HUES6 (cell line): Measurements from ENCODE around the gene MLXIPL.
"Not testable (repeated sequence)": the region's sequence is repeated elsewhere in the genome, so short reads cannot be mapped to it uniquely, and the experiment has no call there.

Experiments used
- H3K27ac ChIP-seq: 2 replicates; pipeline ENCODE4 v1.7.0; 2013; ENCODE audit warnings: low read depth, mild to moderate bottlenecking, low read length, inconsistent platforms
- H3K27me3 ChIP-seq: 2 replicates; pipeline ENCODE4 v1.6.1; 2013; ENCODE audit warnings: low read length; ENCODE audit not compliant: control insufficient read depth, insufficient read depth
- H3K36me3 ChIP-seq: 2 replicates; pipeline ENCODE4 v1.6.1; 2013; ENCODE audit warnings: low read length; ENCODE audit not compliant: control insufficient read depth, insufficient read depth
- H3K4me1 ChIP-seq: 2 replicates; pipeline ENCODE4 v1.6.1; 2013; ENCODE audit warnings: low read length; ENCODE audit not compliant: control insufficient read depth, insufficient read depth
- H3K4me3 ChIP-seq: 2 replicates; pipeline ENCODE4 v1.5.1; 2013; ENCODE audit warnings: low read depth, low read length
- H3K9ac ChIP-seq: one replicate; pipeline ENCODE4 v1.6.1; 2013; ENCODE audit warnings: mild to moderate bottlenecking, low read length
- H3K9me3 ChIP-seq: 2 replicates; pipeline ENCODE4 v1.6.1; 2013; ENCODE audit warnings: low read depth, low read length; ENCODE audit not compliant: control insufficient read depth, insufficient read depth

The MLXIPL gene

DNA sequence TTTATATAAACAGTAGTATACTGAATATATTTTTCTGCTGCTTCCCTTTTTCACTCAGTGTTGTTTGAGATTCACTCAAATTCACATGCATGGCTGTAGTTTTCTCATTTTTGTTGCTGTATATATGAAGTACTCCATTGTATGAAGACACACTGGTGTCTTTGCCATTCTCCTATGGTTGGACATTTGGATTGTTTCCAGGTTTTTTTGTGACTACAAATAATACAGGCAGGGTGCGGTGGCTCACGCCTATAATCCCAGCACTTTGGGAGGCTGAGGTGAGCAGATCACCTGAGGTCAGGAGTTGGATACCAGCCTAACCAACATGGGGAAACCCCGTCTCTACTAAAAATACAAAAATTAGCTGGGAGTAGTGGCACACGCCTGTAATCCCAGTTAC is 36.3 kb upstream of the MLXIPL start:
- H3K27me3 ChIP-seq, H3K4me1 ChIP-seq: not testable (repeated sequence)

DNA sequence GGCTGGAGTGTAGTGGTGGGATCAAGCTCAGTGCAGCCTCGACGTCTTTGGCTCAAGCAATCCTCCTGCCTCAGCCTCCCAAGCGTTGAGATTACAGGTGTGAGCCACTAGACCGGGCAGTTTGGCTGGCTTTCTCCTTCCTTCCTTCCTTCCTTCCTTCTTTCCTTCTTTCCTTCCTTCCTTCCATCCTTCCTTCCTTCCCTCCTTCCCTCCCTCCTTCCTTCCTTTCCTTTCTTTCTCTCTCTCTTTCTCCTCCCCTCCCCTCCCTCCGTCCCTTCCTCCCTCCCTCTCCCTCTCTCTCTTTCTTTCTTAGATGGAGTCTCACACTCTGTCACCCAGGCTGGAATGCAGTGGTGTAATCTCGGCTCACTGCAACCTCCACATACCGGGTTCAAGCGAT is 35.7 kb upstream of the MLXIPL start:
- H3K9ac ChIP-seq = no peak overlapping the region
- no peak overlapping the region for H3K4me3 ChIP-seq
- 0 out of 2 replicates have a peak, but pooled peaks cover 2% of the 10 kb centered on the region for H3K4me1 ChIP-seq
- H3K36me3 ChIP-seq = no peaks in the 10 kb centered on the region
- H3K27ac ChIP-seq = no peak overlapping the region
- no peaks in the 10 kb centered on the region; the same call in 1 of the 2 replicates for H3K27me3 ChIP-seq
- peaks cover 3% of the 10 kb centered on the region; the same call in 1 of the 2 replicates for H3K9me3 ChIP-seq

More for the DNA sequence above, 36.3 kb upstream of the MLXIPL start:
- not testable (repeated sequence) for H3K27ac ChIP-seq, H3K9me3 ChIP-seq, H3K4me3 ChIP-seq, H3K9ac ChIP-seq, H3K36me3 ChIP-seq

DNA sequence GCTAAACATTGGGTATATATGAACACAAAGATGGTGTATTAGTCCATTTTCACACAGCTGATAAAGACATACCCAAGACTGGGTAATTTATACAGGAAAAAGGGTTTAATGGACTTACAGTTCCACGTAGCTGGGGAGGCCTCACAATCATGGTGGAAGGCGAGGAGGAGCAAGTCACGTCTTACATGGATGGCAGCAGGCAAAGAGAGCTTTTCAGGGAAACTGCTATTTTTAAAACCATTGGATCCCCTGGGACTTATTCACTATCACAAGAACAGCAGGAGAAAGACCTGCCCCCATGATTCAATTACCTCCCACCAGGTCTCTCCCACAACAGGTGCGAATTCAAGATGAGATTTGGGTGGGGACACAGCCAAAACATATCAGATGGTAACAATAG is 31.0 kb upstream of the MLXIPL start:
- H3K27me3 ChIP-seq = peaks cover 19% of the 10 kb centered on the region

DNA sequence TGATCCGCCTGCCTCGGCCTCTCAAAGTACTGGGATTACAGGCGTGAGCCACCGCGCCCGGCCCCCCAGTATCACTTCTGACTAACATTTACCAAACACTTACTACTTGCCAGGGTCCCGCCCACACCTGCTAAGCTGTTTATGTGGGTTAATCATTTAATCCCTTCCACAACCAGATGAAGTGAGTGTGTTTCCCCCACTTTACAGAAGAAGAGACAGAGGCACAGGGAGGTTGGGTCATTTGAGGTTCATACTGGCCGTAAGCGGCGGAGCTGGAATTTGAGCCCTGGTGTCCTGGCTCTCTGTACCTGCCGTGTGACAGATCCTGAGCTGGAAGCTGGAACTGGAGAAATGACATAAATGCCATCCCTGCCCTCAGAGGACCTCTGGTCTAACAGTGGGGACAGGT is 28.2 kb upstream of the MLXIPL start:
- peaks cover 46% of the 10 kb centered on the region for H3K27me3 ChIP-seq
- H3K27ac ChIP-seq = no peak overlapping the region
- no peak overlapping the region for H3K4me3 ChIP-seq
- peaks cover 6% of the 10 kb centered on the region; the same call in 1 of the 2 replicates for H3K4me1 ChIP-seq
- H3K9me3 ChIP-seq = no peaks in the 10 kb centered on the region
- H3K9ac ChIP-seq = no peak overlapping the region
- H3K36me3 ChIP-seq = no peaks in the 10 kb centered on the region

More for the DNA sequence above, 31.0 kb upstream of the MLXIPL start:
- H3K4me3 ChIP-seq, H3K9ac ChIP-seq, H3K27ac ChIP-seq, H3K4me1 ChIP-seq, H3K9me3 ChIP-seq, H3K36me3 ChIP-seq: not testable (repeated sequence)

GRCh38 chr7:73650524-73650923 is 26.2 kb upstream of the MLXIPL start:
- H3K27me3 ChIP-seq = peaks cover 64% of the 10 kb centered on the region
- no peak overlapping the region for H3K27ac ChIP-seq
- H3K4me1 ChIP-seq = peaks cover 20% of the 10 kb centered on the region
- no peaks in the 10 kb centered on the region for H3K9me3 ChIP-seq
- H3K4me3 ChIP-seq = no peak overlapping the region
- no peak overlapping the region for H3K9ac ChIP-seq
- H3K36me3 ChIP-seq = no peaks in the 10 kb centered on the region

- H3K36me3 ChIP-seq = no peaks in the 10 kb centered on the region
- peaks cover 66% of the 10 kb centered on the region for H3K27me3 ChIP-seq
- no peak overlapping the region for H3K4me3 ChIP-seq
- no peaks in the 10 kb centered on the region for H3K9me3 ChIP-seq
- H3K9ac ChIP-seq = no peak overlapping the region
- no peak overlapping the region for H3K27ac ChIP-seq
- H3K4me1 ChIP-seq = peaks cover 20% of the 10 kb centered on the region
Observed at GRCh38 chr7:73649576-73649975, 25.3 kb upstream of the MLXIPL start.

DNA sequence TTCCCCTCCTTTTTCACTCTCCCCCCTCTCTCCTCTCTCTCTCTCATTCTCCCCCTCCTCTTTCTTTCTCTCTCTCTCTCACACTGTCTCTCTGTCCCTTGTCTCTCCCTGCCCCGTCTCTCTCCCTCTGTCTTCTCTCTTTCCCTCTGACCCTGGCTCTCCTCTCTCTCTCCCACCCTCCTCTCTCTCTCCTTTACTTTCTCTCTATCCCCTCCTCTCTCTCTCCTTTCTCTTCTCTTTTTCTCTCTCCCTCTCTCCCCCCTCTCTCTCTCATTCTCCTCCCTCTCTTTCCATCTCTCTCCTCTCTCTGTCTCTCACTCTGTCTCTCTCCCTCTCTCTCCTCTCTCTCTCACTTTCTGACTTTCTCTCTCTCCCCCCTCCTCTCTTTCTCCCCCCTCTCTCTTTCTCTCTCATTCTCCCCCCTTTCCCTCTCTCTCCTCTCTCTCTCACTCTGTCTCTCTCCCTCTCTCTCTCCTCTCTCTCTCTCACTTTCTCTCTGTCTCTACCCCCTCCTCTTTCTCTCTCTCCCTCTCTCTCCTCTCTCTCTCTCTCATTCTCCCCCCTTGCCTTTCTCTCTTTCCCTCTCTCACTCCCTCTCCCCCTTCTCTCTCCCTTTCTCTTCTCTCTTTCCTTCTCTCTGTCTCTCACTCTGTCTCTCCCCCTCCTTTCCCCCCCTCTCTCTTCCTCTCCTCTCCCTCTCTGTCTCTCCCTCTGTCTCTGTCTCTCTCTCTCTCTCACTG is 24.4 kb upstream of the MLXIPL start:
- H3K9me3 ChIP-seq = no peaks in the 10 kb centered on the region
- H3K4me3 ChIP-seq = peak overlapping the region; percentile 74
- no peak overlapping the region for H3K9ac ChIP-seq
- no peaks in the 10 kb centered on the region for H3K36me3 ChIP-seq
- peaks cover 66% of the 10 kb centered on the region for H3K27me3 ChIP-seq
- no peak overlapping the region for H3K27ac ChIP-seq
- H3K4me1 ChIP-seq = peaks cover 20% of the 10 kb centered on the region

DNA sequence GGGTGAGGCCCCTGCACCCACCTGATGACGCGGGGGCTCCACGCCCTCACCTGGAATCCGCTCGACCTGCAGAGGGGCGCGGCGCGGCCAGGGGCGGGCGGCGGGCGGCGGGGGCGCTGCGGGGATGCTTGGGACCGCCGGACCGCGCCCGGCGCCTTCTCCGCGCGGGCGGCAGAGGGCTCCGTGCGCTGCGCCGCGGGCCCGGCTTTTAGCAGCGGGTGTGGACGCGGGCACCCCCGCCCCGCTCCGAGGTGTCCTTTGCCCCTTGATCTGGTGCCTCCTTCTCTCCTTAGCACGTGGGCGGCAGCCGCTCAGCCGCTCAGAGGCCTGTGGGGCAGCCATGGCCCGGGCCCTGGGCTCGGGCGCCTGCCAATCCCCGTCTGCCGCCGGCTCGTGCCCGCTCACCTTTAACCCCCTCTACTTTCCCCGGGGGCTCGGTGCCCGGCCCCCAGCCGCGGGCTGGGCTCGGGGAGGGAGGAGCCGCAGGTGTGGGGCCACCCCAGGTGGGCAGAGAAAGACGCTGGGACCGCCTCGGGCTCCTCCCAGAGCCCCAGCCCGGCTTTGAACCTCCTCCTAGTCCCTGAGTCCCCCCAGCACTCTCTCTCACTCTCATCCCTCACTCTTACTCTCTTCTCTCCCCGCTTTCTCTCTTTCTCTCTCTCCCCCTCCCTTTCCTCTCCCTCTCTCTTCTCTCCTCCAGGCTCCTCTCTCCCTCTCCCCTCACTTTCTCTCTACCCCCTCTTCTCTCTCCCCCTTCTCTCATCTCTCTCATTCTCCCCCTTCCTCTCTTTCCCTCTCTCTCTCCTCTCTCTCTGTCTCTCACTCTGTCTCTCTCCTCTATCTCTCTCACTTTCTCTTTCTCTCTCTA is 23.6 kb upstream of the MLXIPL start:
- H3K9ac ChIP-seq = peak overlapping the region; percentile 45
- peak overlapping the region; percentile 74 for H3K4me3 ChIP-seq
- peaks cover 20% of the 10 kb centered on the region for H3K4me1 ChIP-seq
- no peaks in the 10 kb centered on the region for H3K9me3 ChIP-seq
- no peak overlapping the region for H3K27ac ChIP-seq
- no peaks in the 10 kb centered on the region for H3K36me3 ChIP-seq
- H3K27me3 ChIP-seq = peaks cover 66% of the 10 kb centered on the region

DNA sequence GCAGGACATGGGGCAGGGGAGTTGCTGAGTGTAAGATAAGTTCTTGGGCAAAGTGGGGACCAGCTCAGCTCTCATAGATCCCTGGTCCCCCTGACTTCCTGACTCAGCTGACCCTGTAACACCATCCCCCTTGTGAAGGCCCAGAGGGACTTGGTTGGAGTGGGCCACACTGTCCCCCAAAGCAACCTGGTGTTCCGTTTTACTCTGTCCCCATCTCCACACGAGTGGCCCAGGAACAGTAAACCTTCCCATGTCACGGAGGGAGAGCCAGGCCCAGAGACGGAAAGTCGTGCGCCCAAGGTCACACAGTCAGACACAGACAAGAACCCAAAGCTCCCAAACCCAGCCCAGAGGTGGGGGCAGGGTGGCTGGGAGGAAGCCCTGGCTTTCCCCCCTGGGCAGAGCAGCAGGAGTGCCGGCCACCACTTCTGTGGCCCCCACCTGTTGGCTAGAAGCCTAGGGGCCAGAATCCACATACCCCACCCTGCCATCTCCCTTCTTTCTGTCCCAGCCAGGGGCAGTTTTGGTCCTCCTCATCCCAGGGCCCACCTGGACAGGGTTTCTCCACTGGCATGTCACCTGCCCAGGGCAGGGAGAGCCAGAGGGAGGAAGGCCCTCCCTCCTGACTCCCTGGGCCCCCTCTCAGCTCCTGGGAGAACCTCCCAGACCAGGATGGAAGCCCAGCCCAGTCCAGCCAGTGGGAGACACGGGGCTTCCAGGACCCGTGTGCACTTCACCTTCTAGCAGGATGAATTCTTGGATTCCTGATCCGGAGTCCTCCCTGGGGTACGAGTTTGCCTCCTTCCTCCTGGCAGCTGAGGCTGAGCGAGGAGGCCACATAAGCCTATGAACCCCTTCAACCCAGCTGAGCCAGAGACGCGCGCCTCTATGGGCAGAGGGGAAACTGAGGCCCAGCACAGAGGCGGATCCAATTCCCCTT is 22.7 kb upstream of the MLXIPL start:
- Histone ChIP-seq H3K9me3 (peaks cover under 1% of the 10 kb centered on the region; the same call in 1 of the 2 replicates), H3K27me3 (peaks cover 62% of the 10 kb centered on the region), H3K27ac (no peak overlapping the region), H3K36me3 (no peaks in the 10 kb centered on the region), H3K4me3 (peak overlapping the region; percentile 74), H3K9ac (peak overlapping the region; percentile 22), H3K4me1 (peaks cover 20% of the 10 kb centered on the region)

- H3K27me3 ChIP-seq = peaks cover 51% of the 10 kb centered on the region
- H3K27ac ChIP-seq = no peak overlapping the region
- no peak overlapping the region for H3K9ac ChIP-seq
Observed at GRCh38 chr7:73645643-73646174, 21.4 kb upstream of the MLXIPL start.

More at GRCh38 chr7:73645643-73646174, 21.4 kb upstream of the MLXIPL start:
- H3K4me1 ChIP-seq = peaks cover 20% of the 10 kb centered on the region
- no peak overlapping the region for H3K4me3 ChIP-seq
- no peaks in the 10 kb centered on the region for H3K36me3 ChIP-seq
- peaks cover 8% of the 10 kb centered on the region for H3K9me3 ChIP-seq
